DMS79 (cell line): ENCODE measurements around the gene RNF44.
"Not testable (repeated sequence)": the region's sequence is repeated elsewhere in the genome, so short reads cannot be mapped to it uniquely, and the experiment has no call there.

ENCODE experiments used
- DNase-seq: peaks from one replicate; lab custom pipeline; 2025; lab: John Stamatoyannopoulos, UW

RNF44 gene

DNA sequence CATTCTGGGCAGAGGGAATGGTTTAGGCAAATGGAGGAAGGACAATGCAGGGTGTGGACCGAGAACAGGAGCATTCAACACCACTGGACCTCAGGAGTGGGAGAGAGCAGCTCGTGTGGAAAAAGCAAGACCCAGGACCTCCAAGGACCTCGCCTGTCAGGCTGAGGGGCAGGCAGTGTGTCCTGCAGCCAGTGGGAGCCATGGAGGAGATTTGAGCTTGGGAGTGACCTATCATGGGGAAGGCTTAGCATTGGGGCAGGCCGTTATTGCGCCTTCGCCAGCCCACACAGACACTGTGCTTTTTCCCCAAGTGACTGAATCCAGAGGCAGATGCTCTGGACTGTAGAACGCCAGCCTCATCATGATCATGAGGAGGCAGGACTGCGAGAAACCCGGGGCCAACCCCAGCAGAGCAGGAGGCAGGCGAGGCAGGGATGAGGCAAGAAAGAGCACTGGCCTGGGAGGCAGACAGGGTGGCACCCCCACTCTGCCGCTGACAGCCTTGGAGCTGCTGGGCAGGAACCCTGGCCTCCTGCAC, 15.2 kb upstream of the RNF44 start:
- DNase-seq, result no peak

GRCh38 chr5:176550937-176551336, 13.7 kb upstream of the RNF44 start:
- not testable (repeated sequence) for DNase-seq

DNA sequence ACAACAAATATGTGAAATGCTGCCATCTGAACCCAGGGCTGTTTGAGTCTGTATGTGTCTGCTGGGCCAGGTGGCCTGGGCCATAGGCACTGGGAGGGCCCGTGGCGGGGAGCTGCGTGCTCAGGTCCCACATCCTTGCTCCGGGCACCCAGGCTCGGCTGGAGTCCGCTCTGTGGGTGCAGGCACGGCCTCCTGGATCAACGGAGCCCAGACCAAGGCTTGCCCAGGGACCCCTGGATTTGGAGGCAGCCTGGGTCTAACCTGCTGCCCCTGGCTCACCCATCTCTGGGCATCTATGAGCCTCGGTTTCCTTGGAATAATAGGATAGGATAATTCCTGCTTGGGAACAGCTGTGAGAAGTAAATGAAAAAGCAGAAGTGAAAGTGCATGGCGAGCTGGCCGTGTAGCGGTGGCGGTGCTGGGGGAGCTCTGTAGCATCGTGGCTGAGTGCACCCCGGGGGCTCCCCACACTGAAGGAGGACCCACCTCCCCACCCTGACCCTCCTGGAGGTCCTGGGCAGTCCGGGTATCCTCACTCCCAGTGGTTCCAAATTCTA, 13.2 kb upstream of the RNF44 start:
- no peak for DNase-seq

- no peak for DNase-seq
Measured at GRCh38 chr5:176549871-176550270, 12.7 kb upstream of the RNF44 start.

- no peak for DNase-seq
Measured at GRCh38 chr5:176548967-176549444, 11.8 kb upstream of the RNF44 start, which contains the start of gene CDHR2. Gene CDHR2 (plus strand): TSS chr5:176549342. CDS start chr5:176565353, 16,011 bp downstream.

- DNase-seq, result no peak
Measured at GRCh38 chr5:176547802-176548201, 10.6 kb upstream of the RNF44 start.

DNA sequence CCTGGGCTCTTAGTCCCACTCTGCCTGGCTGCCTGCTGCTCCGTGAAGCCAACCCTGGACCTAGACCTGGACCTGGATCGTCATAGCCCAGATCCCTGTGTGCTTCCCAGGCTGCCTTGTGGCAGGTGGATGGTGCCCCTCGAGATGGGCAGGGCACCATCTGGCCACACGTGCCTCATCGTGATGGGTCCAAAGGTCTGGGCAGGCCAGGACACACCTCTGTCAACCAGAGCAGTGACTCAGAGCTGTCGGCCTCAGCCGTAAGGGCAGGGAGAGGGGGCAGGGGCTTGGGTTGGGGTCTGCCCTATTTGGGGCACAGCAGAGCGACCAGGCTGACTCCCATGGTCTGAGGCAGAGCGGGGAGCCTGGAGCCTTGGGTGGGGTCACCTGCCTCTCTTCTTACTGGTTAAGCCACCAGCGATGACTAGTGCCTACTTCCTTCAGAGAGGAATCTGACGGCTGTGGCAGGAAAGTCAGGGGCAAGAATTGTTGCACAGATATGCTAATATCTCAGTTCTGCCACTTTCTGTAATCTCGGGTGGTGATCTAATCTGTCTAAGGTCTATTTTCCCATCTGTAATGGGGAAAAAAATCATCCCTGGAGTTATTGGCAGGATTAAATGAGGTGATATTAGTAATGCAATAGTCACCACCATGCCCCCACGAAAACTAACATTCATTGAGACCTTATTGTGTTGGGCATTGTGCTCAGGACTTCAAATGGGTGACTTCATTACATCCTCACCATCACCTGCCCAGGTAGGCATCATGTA, 8.7 kb upstream of the RNF44 start:
- DNase-seq, result no peak

GRCh38 chr5:176545388-176545736, 8.2 kb upstream of the RNF44 start:
- DNase-seq, result no peak

- peak; percentile 14 for DNase-seq
Measured at GRCh38 chr5:176543428-176544182, 6.4 kb upstream of the RNF44 start.

GRCh38 chr5:176542596-176543427, 5.6 kb upstream of the RNF44 start:
- DNase-seq, result no peak

- DNase-seq, result no peak
Measured at GRCh38 chr5:176542135-176542595, 5.0 kb upstream of the RNF44 start.

GRCh38 chr5:176541338-176542134, 4.3 kb upstream of the RNF44 start:
- DNase-seq, result no peak

DNA sequence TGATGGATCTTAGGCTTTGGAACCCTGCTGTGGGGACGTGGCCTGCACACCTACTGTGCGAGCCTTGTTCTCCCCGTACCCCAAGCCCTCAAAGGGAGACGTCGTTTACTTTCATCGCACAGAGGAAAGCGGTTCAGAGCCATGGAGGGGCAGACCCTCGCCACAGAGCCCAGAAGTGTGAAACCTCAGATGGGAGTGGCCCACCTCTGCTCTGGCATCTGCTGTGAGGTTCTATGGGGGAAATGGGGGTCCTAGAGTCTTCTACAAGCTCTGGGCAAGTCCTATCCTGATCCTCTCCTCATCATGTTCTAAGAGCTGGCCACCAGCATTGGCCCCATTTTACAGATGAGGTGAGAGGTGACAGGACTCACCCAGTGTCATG, 3.7 kb upstream of the RNF44 start:
- DNase-seq, result no peak

- no peak for DNase-seq
Measured at GRCh38 chr5:176540476-176540899, 3.3 kb upstream of the RNF44 start.

DNA sequence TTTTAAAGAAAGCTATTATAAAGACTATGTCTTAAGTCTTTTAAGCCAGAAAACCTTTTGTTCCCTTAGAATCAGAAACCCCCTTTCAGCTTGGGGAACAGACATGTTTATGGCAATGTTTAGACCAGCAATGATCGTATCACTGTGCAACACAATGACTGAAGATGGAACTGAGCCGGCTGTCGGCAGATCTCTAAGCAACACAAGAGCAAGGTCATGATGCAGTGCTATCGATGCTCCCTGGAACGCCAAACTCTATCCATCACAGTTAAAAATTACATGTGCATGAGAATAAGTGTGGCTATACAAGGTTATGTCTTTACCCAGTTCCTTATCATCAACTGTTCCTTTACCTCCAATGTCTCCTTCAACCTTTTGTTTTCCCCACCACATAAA, 1.8 kb upstream of the RNF44 start:
- no peak for DNase-seq

- DNase-seq, result no peak
Measured at GRCh38 chr5:176538230-176538988, 1.2 kb upstream of the RNF44 start.

DNA sequence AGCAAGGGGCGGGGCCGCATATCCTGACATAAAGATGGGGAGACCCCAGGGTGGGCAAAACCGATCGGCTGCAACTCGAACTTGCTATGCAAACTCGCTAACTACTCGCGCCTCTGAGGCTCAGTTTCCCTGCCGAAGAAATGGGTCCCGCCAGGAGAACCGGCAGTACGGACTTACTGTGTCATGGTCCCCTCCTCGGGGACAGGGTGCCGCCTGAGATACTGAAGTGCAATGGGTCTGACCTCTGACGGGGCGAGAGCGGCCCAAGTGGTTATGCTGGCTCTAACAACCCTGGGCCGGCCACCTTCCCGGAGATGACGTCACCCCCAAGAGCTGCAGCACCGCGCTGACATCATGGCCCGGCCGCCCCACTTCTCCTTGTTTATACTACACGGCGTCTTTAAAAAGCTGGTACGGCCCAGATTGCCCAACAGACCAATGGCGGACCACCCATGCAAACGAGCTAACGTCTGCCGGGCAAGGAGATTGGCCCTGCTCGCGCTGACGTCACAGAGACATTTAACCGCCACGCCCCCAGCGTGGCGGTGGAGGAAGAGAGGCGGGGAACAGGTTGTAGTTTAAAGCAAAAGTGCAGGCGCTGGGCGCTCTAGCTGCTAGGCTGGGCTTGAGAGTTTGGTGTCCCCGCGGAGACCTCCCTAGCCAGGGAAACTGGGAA, 490 bp upstream of the RNF44 start:
- peak; percentile 86 for DNase-seq

GRCh38 chr5:176536132-176536901, 885 bp downstream of the RNF44 start:
- DNase-seq, result peak; percentile 13

DNA sequence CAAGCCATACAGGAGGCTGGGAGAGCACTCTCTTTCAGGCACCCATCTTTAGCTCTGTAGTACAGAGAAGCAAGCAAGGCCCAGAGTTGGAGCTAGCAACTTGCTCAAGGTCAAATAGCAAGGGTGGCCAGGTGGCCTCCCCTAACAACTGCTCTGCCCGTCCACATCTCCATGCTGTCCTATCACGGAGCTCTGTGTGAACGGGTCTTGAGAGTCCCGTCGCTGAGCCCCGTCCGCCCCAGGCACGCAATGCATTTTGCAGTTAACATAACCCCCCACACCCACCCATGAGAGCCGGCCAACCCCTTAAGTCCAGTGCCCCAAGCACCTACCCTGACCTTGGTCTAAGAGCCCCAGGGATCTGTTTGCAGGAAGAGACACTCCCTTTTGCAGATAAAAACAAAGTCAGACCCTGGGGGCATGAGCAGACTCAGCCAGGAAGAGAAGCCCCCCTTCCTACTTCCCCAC, 1.5 kb downstream of the RNF44 start:
- no peak for DNase-seq
